ENCODE measurements around the gene CCL25. TPM values are rescaled to one million over a fixed set of nuclear protein-coding genes. Genes with fewer than 3 reads are reported as not detected.

The CCL25 gene, protein sequence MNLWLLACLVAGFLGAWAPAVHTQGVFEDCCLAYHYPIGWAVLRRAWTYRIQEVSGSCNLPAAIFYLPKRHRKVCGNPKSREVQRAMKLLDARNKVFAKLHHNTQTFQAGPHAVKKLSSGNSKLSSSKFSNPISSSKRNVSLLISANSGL
- total RNA-seq (2011; cell fraction: chromatin; rRNA removed; ENCODE audit: low replicate concordance) = not detected in 2 replicates
- total RNA-seq (2011; cell fraction: nucleolus; rRNA removed) = not detected in 2 replicates
- not detected in 2 replicates for total RNA-seq (2011; cell fraction: nucleoplasm; rRNA removed)
- total RNA-seq (2014; rRNA removed) = not detected in 2 replicates
- total RNA-seq (2014; rRNA removed; fragmentation: Illumina TruSeq; extraction: Trizol) = not detected in 2 replicates
- total RNA-seq (2015; rRNA removed; fragmentation: Illumina TruSeq; extraction: Trizol) = not detected in 2 replicates
- not detected in 2 replicates for total RNA-seq (2021)
- 0.15 TPM in 1 of 2 replicates, not detected in the other for polyA plus RNA-seq (2011; rRNA removed)
- polyA plus RNA-seq (2011; cell fraction: cytosol; rRNA removed) = 0.07 and 0.18 TPM in 2 replicates
- polyA plus RNA-seq (2011; cell fraction: nucleus; rRNA removed) = 0.14 TPM in 1 of 2 replicates, not detected in the other
- 0.10 TPM in 1 of 2 replicates, not detected in the other for polyA plus RNA-seq (2012)
- polyA plus RNA-seq (2014; fragmentation: Illumina TruSeq; extraction: Trizol) = not detected in 2 replicates
- polyA plus RNA-seq (2014; fragmentation: Nextera tagmentation; extraction: Ambion mirVana) = not detected
- not detected in 2 replicates for polyA plus RNA-seq (2014; rRNA removed)
- not detected in 2 replicates for polyA minus RNA-seq (2011; rRNA and poly(A)+ RNA removed)
- polyA minus RNA-seq (2011; cell fraction: cytosol; rRNA and poly(A)+ RNA removed) = not detected in 2 replicates
- not detected in 2 replicates for polyA minus RNA-seq (2011; cell fraction: nucleus; rRNA and poly(A)+ RNA removed)
- Bru-seq, nascent RNA = not detected
- BruChase-seq, experiment 1, labeled RNA remaining after a 2-hour chase = percentile 13 among the genes with signal in this experiment
- BruChase-seq, experiment 2, labeled RNA remaining after a 6-hour chase = percentile 22 among the genes with signal in this experiment
- long read RNA-seq, experiment 1 = 0 reads
- long read RNA-seq, experiment 2 = 0 reads
- long read RNA-seq, experiment 3 = 0 reads

DNA sequence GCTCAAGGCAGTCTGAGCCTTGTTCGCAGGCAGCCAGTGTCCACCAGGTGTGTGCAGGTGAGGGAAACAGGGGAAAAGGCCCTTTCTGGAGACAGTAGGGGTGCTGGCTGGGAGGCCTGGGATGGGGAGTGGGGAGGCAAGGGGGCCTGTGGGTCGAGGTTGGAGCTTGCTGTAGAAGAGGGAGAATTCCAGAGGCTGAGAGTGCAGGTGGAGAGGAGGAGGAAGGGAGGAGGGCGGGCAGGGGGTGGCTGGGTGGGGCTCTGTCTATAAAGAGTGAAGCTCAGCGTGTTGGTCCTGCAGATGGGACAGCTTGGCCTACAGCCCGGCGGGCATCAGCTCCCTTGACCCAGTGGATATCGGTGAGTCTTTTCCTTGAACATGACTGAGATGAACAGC lies at the start of gene CCL25:
TSS of gene CCL25 (plus strand) at position 297 of the 396 bp plus-strand sequence. CDS start 290 bp downstream, outside the sequence.
- H3K9me1 ChIP-seq (ENCODE audit: control insufficient read depth, insufficient read depth, low read length) = no peaks in the 10 kb centered on the region
- POLR2A ChIA-PET = interaction anchor here (0.7 to 1.1 kb wide), 2 partner anchors 50 to 111 kb away, joined by 3 read pairs; no protein-coding TSS in a partner anchor
- H3K27me3 ChIP-seq (ENCODE audit: control insufficient read depth in 2 of 2, insufficient read depth in 2 of 2, low read length in 2 of 2) = no peaks in the 10 kb centered on the region
- no TSS peak for BruUV-seq (replicated peaks)
- H2AFZ ChIP-seq (ENCODE audit: low read depth, low read length) = peak within 1 kb of the TSS; percentile 62
- FAIRE-seq = no peak
- 46% methylated on average over 2 of the region's 7 CpGs for WGBS (ENCODE audit: insufficient coverage, low coverage, missing lambda C conversion rate)
- H3K4me1 ChIP-seq (replicated peaks in 1 of 2; ENCODE audit: control insufficient read depth in 2 of 2, insufficient read depth in 2 of 2, low read length in 2 of 2) = peaks cover 11 to 34% of the 10 kb centered on the region in 2 experiments; a peak in 4 of 5 replicates
- H3K27ac ChIP-seq (ENCODE audit: extremely low read depth, low read depth, low read length) = no peak within 1 kb of the TSS
- intact Hi-C loops (cut with micrococcal nuclease) = no loop called here
- H3K4me2 ChIP-seq (ENCODE audit: insufficient read depth, low read length) = no peak within 1 kb of the TSS; the same call in 1 of the 2 replicates
- no peak within 1 kb of the TSS for H3K4me3 ChIP-seq
- TF ChIP-seq STAT5A (IDR thresholded peaks at IDR 0.05; ENCODE audit: borderline replicate concordance, low read length) = no peak
- TF ChIP-seq EZH2 (IDR thresholded peaks at IDR 0.05; ENCODE audit: borderline replicate concordance, low read depth, low read length) = no peak
- TF ChIP-seq NFE2 (IDR thresholded peaks at IDR 0.05; ENCODE audit: low read depth) = no peak
- no peak for TF ChIP-seq TCF7L2 (IDR thresholded peaks at IDR 0.05; ENCODE audit: low read depth, low read length)
- TF ChIP-seq, protein P1, sequence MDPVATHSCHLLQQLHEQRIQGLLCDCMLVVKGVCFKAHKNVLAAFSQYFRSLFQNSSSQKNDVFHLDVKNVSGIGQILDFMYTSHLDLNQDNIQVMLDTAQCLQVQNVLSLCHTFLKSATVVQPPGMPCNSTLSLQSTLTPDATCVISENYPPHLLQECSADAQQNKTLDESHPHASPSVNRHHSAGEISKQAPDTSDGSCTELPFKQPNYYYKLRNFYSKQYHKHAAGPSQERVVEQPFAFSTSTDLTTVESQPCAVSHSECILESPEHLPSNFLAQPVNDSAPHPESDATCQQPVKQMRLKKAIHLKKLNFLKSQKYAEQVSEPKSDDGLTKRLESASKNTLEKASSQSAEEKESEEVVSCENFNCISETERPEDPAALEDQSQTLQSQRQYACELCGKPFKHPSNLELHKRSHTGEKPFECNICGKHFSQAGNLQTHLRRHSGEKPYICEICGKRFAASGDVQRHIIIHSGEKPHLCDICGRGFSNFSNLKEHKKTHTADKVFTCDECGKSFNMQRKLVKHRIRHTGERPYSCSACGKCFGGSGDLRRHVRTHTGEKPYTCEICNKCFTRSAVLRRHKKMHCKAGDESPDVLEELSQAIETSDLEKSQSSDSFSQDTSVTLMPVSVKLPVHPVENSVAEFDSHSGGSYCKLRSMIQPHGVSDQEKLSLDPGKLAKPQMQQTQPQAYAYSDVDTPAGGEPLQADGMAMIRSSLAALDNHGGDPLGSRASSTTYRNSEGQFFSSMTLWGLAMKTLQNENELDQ (CRISPR knock-in tag; IDR thresholded peaks at IDR 0.05; ENCODE audit: borderline replicate concordance) = no peak
- TF ChIP-seq, protein P2, sequence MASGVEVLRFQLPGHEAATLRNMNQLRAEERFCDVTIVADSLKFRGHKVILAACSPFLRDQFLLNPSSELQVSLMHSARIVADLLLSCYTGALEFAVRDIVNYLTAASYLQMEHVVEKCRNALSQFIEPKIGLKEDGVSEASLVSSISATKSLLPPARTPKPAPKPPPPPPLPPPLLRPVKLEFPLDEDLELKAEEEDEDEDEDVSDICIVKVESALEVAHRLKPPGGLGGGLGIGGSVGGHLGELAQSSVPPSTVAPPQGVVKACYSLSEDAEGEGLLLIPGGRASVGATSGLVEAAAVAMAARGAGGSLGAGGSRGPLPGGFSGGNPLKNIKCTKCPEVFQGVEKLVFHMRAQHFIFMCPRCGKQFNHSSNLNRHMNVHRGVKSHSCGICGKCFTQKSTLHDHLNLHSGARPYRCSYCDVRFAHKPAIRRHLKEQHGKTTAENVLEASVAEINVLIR (CRISPR knock-in tag; IDR thresholded peaks at IDR 0.05) = no peak
- in situ Hi-C loops (cut with MboI) = no loop called here
- H3K9ac ChIP-seq (ENCODE audit: insufficient read depth in 1 of 2, low read depth in 2 of 2, low read length in 2 of 2) = no peak within 1 kb of the TSS; a peak in 1 of 4 replicates
- no peaks in the 10 kb centered on the region for H4K20me1 ChIP-seq (replicated peaks; ENCODE audit: control insufficient read depth, insufficient read depth, low read length)
- no peak for ATAC-seq
- no peaks in the 10 kb centered on the region for H3K36me3 ChIP-seq (ENCODE audit: control insufficient read depth, insufficient read depth, low read length)
- DNase-seq (ENCODE audit: extremely low read depth in 1 of 4, low spot score in 3 of 4) = no peak
- CTCF ChIA-PET (ENCODE audit: low intra/inter-chr PET ratio) = no interaction called here
- no peaks in the 10 kb centered on the region for H3K79me2 ChIP-seq (ENCODE audit: control insufficient read depth, insufficient read depth, low read length)
- H3K9me3 ChIP-seq (replicated peaks; ENCODE audit: control insufficient read depth, insufficient read depth, low read depth, low read length) = no peaks in the 10 kb centered on the region
